HG02763 (cell line): ENCODE data around the gene PTX4.
A peak's percentile ranks its signal among the peaks of the same experiment; 100 is the strongest.

Experiments
- ATAC-seq: cut with Tn5 transposase; IDR thresholded peaks from one replicate; pipeline ENCODE4 v1.9.1; 2021; ENCODE audit warnings: mild to moderate bottlenecking, moderate library complexity; ENCODE audit not compliant: unreplicated experiment

The PTX4 gene

DNA sequence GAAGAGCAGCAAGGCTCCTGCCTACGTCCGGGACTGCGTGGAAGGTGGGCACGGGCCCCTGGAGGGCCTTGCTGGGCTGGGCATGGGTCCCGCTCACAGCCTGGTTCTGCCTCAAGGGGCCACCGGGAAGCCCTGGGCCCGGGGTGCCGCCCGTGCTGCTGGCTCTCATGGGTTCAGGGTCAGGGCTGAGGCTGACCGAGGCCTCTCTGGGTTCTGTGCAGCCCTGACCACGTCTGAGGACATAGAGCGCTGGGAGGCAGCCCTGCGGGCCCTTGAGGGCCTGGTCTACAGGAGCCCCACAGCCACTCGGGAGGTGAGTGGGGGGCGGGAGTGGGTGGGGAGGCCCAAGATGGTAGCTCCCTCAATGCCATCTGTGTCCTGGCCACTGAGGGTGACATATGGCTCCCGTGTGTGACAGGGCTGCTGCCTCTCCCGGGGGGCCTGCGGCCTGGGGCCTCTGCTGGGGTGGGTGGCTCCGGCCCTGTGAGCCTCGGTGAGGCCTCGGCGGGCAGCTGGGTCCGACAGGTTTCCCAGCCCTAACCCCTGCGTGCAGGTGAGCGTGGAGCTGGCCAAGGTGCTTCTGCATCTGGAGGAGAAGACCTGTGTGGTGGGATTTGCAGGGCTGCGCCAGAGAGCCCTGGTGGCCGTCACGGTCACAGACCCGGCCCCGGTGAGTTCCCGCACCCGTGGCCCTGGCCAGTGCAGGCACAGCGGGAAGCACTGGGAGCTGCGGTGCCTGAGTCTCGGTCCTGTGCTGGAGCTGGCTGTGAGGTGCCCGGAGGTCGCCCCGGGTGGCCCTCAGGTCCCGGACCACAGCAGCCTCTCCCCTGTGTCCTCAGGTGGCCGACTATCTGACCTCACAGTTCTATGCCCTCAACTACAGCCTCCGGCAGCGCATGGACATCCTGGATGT, 13.6 kb upstream of the PTX4 start:
- ATAC-seq: no peak

DNA sequence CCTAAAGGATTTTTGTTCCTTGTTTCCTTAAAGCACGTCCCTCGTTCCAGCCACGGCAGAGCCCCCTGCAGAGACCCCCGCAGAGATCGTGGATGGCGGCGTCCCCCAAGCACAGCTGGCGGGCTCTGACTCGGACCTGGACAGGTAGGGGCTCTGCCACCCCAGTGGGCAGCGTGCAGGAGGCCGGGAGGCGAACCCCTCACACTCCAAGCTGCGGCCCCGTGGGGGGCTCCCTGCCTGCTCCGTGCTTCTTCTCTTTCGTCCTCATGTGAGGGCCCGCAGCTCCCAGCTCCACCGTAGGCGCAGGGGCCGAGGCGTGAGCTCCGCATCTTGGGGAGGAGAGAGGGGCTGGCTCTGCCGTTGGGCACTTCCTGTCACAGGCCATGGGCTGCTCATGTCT, 12.9 kb upstream of the PTX4 start:
- ATAC-seq: no peak

DNA sequence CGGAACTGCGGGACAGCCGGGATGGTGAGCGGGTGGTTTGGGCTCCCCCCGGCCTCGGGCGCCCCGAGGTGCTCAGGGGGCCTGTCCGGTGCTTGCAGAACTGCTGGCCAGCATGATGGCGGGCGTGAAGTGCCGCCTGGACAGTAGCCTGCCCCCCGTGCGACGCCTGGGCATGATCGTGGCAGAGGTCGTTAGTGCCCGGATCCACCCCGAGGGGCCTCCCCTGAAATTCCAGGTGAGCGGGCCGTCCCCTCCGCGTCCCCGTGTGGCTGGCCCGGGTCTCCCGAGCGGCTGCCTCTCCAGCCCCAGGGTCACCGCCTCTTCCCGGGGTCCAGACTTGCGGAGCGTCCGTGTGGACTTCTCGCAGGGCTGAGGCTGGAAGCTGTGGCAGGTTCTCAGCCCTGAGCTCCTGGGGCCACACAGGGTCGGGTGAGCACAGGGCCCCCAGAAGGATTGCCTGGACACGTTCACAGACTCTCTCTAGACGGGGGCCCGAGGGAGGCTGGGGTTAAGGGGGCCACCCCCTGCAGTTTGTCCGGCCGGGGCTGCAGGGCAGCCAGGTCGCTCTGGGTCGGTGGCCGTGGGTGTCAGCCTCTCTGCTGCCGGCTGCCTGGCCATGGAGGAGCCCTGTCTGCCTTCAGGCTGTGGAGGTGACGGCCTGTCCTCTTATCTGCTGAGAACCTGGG, 11.9 kb upstream of the PTX4 start:
- no peak for ATAC-seq

- no peak for ATAC-seq
Measured at GRCh38 chr16:1499756-1500464, 11.2 kb upstream of the PTX4 start.

DNA sequence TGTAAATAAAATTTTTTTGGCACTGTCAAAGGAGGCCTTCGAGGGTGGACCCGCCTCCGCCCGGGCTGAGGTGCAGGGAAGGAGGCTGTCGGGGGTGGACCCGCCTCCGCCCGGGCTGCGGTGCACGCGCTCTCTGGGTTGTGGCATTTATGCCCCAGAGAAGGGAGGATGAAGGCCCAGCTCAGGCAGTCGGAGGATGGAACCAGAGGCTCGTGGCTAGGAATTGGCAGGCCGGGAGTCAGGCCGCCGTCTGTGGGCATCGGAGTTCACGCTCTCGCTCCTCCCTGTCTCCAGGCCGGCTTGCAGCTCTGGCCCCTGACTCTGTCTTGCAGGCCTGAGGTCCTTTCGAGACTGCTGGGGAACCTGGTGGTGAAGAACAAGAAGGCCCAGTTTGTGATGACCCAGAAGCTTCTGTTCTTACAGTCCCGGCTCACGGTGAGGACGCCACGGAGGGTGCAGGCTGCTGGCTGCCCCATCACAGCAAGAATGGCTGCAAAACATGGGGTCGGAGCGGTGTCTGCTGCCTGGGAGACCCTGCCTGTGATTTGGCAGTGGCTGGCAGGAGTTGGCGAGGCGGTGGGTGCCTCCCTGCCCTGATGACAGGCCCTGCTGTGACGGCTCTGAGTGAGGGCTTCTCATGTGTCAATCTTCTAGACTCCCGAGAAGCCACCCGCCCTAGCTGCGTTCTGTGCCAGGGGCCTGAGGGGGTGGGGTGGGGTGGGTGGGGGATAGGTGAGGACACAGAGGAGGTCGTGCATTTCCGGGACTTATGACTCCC, 10.3 kb upstream of the PTX4 start:
- no peak for ATAC-seq

DNA sequence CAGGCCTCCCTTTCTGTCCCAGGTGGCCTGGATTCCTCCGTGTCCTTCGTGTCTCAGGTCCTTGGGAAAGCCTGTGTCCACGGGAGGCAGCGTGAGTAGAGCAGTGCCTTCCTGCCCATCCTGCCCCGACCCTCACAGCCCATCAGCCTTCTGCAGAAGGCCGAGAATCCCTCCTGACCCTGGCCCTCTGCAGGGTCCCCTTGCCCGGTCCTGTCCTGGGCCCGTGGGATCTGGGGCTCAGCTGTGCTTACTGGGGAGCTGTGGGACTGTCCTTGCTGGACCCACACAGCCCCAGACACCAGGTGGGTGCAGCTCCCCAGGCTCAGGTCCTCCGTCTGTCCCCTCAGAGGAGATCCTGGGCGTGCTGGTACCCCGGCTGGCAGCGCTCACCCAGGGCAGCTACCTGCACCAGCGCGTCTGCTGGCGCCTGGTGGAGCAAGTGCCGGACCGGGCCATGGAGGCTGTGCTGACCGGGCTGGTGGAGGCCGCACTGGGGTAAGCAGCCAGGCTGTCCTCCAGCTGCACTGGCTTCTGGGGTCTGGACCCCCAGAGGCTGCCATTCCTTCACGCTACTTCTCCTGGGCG, 8.4 kb upstream of the PTX4 start:
- ATAC-seq: no peak

DNA sequence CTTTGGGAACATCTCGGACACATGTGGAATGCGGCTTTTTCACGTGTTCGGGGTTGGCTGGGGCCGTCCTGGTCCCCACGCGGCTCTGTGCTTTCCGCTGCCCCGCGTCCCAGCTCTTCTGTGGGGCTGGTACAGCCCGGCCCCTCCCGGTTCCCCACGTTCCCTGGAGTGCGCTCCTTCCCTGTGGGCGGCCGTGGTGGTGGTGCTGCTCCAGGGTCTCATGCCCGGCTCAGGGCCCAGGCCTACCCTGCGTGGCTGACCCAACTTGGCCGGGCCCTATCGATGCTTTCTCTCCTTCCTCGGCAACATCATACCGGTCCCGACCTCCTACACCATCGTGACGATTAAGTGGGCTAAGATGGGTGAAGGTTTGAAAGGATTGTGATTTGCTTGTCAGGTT, 7.7 kb upstream of the PTX4 start:
- no peak for ATAC-seq

DNA sequence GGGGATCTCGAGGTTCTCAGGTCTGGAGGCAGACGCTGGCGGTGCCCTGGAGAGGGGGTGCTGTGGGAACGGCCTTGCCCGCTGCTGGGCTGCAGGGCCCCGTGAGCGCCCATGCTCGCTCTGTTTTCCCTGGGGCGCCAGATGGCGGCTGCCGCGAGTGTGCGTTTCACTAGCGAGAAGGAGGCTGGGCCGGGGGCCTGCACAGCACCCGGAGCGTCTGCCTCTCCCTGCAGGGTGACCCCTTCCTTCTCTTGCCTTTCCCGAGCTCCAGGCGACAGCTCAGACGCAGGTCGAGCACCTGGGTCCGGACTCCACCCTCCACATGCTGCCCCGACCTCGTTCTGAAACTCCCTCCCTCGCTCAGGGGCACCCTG, 7.1 kb upstream of the PTX4 start:
- ATAC-seq: no peak

- no peak for ATAC-seq
Measured at GRCh38 chr16:1495211-1495888, 6.6 kb upstream of the PTX4 start.

GRCh38 chr16:1494711-1495110, 6.0 kb upstream of the PTX4 start:
- no peak for ATAC-seq

DNA sequence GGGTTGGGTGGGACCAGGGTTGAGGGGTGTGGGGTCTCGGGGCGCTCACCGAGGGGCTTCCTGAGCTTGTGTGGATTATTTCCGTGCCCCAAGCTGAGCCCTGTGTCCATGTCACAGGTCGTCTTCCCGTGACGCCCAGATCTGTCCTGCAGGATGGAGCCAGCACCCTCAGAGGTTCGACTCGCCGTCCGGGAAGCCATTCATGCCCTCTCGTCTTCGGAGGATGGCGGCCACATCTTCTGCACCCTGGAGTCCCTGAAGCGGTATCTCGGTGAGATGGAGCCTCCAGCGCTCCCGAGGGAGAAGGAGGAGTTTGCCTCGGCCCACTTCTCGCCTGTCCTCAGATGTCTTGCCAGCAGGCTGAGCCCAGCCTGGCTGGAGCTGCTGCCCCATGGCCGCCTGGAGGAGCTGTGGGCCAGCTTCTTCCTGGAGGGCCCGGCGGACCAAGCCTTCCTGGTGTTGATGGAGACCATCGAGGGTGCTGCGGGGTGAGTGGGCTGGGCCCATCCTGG, 5.4 kb upstream of the PTX4 start:
- ATAC-seq: no peak

- no peak for ATAC-seq
Measured at GRCh38 chr16:1493746-1494094, 5.0 kb upstream of the PTX4 start.

DNA sequence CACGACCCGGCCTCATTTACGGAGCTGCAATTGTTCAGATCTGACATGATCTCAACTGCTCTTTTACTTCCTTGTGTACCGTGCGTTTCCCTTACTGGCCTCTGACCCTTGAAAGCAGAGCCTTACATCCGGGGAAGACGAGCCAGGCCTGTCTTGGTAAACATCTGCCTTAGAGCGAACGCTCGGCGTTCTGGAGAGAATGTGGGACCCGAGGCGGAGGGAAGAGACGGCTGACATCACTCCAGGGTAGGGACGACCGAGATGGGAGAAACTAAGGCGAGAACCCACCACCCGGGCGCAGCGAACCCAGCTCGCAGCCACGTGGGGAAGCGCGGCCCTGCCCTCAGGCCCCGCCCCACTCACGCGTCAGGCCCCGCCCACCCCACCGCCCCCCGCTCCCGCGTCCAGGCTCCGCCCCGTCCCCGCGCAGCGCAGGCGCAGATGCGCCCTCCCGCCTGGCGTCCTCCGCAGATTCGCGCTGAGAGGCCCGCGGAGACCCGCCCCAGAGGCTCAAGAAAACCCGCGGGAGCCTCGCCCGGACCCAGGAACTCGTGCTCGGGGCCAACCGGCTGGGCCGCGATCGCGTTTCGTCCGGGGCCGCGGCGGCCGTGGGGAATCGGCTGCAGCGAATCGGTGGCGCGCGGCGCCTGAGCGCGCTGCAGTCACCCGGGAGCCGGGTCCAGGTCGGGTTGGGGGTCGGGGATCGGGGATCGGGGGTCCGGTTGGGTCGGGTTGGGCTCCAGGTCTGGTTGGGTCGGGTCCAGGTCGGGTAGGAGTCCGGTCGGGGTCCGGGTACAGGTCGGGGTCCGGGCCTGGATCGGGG, 4.4 kb upstream of the PTX4 start, which contains the start of gene TELO2:
TSS of gene TELO2 (plus strand) at position 438 of the 823 bp plus-strand sequence. CDS start 922 bp downstream, outside the sequence.
- peak; percentile 65 for ATAC-seq

GRCh38 chr16:1492082-1492922, 3.6 kb upstream of the PTX4 start:
- ATAC-seq: no peak

GRCh38 chr16:1491327-1491726, 2.6 kb upstream of the PTX4 start:
- ATAC-seq: no peak

DNA sequence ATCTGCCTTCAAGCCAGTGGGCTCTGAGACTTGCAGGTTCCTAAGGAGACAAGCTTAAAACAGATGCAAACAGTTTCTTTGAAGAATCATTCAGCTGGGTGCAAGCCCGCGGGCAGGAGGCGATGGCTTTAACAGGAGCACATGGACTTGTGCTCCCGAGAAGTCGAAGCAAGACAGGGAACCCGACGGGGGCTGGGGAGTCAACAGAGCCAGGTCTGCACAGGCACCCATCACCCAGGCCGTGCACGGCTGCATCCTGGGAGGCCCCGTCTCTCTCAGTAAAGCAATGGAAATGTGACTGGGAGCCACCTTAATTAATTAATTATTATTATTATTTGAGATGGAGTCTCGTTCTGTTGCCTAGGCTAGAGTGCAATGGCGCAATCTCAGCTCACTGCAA, 333 bp upstream of the PTX4 start:
- no peak for ATAC-seq

DNA sequence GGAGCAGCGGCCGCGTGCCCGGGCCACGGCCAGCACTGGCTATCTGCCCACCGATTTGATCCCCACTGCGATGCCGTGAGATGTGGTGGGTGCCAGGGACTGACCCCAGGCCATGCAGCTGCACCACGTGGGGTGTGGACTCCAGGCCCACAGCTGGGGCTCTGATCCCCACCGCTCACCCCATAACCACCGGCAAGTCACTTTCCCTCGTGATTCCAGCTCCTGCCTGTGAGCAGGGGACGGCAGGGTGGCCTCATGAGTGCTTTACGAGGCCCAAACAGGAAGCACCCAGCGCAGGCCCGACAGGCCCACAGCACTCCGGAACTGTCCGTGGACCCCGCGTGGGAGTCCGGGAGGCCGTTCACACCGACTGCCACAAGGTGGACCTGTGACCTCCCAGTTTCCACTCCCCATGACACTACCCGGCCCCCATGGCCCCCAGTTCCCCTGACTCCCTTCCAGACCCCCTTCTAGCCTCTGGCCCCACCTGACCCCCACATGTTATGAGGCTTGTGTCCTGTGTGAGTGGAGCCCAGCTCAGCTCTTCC, 616 bp downstream of the PTX4 start:
- ATAC-seq: no peak
